Measurements from ENCODE around the gene LRRC41.
"Not testable (repeated sequence)": the region's sequence is repeated elsewhere in the genome, so short reads cannot be mapped to it uniquely, and the experiment has no call there.

DNA sequence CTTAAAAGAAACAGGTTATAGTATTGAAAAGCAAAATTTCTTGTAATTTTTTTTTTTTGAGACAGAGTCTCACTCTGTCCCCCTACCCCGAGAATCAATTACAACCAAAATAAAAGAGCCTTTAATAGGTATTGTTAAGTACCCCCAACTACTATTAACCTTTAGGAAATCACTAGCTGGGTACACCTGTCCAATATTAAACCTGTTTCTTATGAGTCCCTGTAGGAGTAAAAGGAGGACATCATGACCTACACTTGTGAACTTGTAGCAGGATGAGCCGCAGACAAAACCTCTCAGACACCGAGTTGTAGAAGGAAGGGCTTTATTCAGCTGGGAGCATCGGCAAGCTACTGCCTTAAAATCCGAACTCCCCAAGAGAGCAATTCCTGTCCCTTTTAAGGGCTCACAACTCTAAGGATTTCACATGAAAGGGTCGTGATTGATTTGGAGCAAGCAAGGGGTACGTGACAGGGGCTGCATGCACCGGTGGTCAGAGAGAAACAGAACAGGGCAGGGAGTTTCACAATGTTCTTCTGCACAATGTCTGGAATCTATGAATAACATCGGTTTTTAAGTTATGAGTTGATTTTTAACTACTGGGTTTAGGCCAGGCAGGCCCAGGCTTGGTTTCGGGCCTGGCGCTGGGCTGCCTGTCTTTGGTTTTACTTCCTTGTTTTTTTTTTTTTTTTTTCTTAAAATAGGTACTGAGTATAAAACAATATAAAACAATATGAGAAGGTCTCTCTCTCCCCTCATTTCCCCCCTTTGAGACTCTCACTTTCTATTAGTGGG lies 22.1 kb upstream of the LRRC41 start:
- TF ChIP-seq, protein P1, sequence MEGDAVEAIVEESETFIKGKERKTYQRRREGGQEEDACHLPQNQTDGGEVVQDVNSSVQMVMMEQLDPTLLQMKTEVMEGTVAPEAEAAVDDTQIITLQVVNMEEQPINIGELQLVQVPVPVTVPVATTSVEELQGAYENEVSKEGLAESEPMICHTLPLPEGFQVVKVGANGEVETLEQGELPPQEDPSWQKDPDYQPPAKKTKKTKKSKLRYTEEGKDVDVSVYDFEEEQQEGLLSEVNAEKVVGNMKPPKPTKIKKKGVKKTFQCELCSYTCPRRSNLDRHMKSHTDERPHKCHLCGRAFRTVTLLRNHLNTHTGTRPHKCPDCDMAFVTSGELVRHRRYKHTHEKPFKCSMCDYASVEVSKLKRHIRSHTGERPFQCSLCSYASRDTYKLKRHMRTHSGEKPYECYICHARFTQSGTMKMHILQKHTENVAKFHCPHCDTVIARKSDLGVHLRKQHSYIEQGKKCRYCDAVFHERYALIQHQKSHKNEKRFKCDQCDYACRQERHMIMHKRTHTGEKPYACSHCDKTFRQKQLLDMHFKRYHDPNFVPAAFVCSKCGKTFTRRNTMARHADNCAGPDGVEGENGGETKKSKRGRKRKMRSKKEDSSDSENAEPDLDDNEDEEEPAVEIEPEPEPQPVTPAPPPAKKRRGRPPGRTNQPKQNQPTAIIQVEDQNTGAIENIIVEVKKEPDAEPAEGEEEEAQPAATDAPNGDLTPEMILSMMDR (IDR thresholded peaks at IDR 0.05; ENCODE audit: low read length) = not testable (repeated sequence)
- TF ChIP-seq EZH2 (optimal IDR thresholded peaks at IDR 0.05; ENCODE audit: low read depth, low read length); EZH2phosphoT487 (IDR thresholded peaks at IDR 0.05; ENCODE audit: low read length): not testable (repeated sequence)
